HG03064 (cell line): ENCODE data around the gene NUDT5.
"Not testable (repeated sequence)": the region's sequence is repeated elsewhere in the genome, so short reads cannot be mapped to it uniquely, and the experiment has no call there.

ENCODE experiments used
- ATAC-seq: cut with Tn5 transposase; IDR thresholded peaks from one replicate; pipeline ENCODE4 v1.9.1; 2021; ENCODE audit warnings: low read depth; ENCODE audit not compliant: unreplicated experiment

The NUDT5 gene

DNA sequence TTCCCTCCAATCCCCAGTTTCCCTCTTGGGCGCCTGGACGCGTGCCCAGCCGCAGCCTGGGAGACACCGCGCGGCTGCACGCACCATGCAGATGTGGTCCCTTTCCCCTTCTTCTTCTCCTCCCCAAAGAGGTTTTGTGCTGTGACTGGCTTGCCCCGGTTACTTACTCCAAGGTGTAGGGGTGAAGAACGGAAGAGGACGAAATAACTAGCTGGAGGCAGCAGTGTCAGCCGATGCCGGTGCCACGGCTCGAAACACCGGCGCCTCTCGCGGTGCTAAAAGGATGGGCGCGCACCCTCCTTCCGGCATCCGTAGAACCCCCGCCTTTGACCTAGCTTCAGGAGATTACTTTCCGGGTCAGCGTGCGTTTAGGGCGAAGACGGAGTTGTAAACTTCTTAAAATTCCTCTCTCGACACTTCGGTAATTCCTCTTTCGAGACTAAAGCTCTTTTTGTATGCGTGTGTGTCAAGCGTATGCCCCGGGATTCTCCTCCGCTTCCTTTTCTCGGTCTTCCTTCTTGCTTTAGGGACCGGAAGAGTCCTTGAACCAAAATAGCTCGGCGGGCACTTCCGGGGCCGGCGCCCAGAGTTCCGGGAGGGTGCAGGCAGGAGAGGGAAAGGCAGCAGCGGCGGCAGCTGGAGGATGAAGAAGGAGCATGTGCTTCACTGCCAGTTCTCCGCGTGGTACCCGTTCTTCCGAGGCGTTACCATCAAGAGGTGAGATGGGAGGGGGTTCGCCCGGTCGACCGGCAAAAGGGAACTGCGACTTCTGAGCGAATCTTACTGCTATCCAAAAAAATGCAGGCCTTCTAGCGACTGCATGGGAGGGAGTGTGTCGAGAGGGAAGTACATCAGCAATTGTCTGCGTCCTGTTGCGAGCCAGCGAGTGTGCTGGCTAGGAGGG, at the start of gene NUDT5, which contains the start of gene CDC123:
Gene NUDT5 (minus strand): TSS at position 289 of the 904 bp plus-strand sequence. CDS start 9,600 bp downstream, outside the sequence.
Gene CDC123 (plus strand): TSS at position 586 of the 904 bp plus-strand sequence. CDS start 58 bp downstream, at position 644.
- ATAC-seq: peak; percentile 79

- peak; percentile 53 for ATAC-seq
These were observed 48.4 kb upstream of the NUDT5 start for GRCh38 chr10:12243864-12244620.

DNA sequence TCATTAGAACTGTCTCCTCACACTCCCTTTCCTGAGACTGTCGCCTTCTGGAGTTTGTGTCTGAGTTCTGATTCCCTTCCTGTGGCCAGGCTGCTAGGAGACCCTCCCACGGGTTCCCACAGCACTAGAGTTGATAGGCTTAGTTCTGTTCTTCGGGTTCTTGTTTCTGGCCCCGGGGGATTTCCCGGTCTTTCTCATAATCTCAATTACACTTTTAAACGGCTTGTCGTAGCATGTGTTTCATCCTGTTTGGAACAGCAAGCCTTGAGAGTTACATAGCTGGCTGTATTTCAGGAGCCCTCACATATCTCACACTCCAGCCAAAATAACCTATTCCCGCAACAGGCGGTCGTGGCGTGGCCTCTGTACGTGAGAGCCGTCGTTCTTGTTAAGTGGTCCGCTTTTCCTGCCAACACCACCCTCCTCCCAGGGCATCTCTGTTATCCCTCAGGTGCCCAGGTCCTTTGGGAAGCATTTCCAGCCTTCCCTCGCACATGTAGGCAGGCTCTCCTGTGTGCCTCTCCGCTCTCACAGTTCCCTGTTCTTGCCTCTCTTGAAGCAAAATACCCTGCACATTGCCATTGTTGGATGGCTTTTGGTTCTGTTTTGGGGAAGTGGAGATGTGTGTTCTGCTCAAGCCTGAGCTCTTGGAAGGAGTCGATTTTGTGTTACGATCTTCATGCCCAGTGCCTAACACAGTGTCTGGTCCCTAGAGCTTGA, 46.3 kb upstream of the NUDT5 start:
- no peak for ATAC-seq

DNA sequence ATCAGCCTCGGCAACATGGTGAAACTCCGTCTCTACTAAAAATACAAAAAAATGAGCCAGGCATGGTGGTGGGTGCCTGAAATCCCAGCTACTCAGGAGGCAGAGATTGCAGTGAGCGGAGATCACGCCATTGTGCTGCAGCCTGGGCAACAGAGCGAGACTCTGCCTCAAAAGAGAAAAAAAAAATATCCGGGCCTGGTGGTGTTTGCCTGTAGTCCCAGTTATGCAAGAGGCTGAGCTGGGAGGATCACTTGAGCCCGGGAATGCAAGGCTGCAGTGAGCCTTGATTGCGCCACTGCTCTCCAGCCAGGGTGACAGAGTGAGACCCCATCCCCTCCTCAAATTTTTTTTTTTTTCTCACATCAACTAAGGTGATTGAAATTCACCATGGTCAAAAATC, 43.1 kb upstream of the NUDT5 start:
- ATAC-seq: no peak

DNA sequence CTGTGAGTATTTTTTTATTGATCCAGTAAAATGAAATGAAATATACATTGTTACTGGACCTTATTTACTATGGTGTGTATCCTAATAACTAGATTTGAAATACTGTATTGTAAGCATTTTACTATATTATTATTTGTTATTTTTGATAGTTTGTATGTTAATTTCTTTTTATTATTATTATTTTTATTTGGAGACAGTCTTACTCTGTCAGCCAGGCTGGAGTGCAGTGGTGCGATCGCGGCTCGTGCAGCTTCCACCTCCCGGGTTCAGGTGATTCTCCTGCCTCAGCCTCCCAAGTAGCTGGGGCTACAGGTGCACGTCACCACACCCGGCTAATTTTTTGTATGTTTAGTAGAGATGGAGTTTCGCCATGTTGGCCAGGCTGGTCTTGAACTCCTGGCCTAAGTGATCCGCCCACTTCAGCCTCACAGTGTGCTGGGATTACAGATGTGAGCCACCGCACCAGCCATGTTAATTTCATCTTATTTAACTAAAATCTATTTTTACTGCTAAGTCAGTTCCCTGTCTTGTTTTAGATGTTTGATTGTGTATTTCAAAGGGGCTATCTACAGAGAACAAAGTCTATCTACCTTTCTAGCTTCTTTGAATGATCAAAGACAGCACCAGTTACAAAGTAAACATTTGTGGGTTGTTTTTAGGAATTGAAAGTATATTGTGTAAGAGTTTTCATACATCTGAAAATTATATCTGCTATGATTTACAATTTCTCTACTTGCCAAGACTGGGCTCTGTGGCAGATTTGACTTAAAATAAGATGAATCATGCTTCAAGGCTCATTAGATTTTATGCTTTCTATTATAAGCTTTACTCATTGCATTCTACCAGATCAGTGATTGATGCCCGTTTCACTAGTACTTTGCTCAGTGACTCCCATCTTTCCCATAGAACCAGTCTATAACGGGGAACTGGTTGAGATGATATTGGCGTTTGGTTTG, 41.9 kb upstream of the NUDT5 start:
- no peak for ATAC-seq

DNA sequence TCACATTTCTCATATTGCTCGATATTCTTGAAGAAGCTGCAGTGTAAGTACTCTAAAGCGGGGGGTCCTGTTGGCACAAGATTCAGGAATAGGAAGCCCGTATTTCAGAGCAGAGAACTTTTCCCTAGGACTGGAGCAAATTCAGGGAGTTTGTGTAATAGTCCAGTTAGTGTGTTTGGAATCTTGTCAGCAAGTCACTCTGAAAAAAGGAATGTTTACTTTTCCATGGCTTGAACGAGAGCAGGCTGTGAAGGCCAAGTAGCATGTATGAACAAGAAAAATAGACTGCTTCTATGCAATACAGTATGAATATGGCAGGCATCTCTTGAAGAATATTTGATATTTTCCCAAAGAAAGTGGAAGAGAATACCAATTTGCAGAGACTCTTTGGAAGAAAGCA, 40.1 kb upstream of the NUDT5 start:
- ATAC-seq: no peak

DNA sequence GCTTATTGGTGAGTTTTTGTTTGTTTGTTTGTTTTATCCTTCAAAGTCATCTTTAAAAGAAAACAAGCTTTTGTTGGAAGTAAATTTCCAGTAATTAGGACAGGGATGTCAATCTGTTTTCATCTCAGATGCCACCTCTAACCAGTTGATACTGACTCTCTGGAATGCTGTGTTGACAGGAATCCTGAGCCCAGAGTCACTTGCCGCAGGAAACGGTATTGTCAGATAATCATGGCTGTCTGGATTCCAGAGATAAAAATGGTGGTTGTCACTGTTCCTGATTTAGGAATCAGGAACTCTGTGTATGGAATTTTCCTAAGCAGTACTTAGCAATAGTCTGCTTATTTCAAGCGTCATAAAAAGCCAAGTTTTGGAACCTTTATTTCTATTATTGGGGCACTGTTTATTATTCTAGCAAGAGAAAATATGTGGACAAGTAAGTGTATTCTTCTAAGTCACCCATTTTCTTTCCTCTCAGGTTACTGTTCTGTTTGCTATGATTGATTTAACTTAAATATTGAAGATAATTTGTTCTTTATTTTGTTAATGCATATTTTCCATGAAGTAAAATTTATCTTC, 39.5 kb upstream of the NUDT5 start:
- ATAC-seq: no peak

- ATAC-seq: not testable (repeated sequence)
These were observed 39.0 kb upstream of the NUDT5 start for GRCh38 chr10:12234687-12235086.

- no peak for ATAC-seq
These were observed 33.2 kb upstream of the NUDT5 start for GRCh38 chr10:12228851-12229250.

GRCh38 chr10:12226438-12226837, 30.7 kb upstream of the NUDT5 start:
- ATAC-seq: not testable (repeated sequence)

DNA sequence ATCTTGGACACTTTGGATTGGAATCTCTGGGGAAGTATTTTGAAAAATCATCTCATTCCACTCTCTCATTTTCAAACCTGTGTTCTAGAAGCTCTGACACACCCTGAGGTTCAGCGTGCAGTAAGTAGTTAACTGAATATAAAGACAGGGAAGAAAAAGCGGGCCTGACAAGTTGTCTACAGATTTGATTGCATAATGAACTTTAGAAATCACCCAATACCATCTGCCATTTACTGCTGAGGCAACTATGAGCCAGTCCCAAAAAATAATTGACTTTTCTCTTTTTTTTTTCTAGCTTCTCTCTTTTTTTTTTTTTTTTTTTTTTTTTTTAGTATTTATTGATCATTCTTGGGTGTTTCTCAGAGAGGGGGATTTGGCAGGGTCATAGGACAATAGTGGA, 29.8 kb upstream of the NUDT5 start:
- ATAC-seq: no peak

DNA sequence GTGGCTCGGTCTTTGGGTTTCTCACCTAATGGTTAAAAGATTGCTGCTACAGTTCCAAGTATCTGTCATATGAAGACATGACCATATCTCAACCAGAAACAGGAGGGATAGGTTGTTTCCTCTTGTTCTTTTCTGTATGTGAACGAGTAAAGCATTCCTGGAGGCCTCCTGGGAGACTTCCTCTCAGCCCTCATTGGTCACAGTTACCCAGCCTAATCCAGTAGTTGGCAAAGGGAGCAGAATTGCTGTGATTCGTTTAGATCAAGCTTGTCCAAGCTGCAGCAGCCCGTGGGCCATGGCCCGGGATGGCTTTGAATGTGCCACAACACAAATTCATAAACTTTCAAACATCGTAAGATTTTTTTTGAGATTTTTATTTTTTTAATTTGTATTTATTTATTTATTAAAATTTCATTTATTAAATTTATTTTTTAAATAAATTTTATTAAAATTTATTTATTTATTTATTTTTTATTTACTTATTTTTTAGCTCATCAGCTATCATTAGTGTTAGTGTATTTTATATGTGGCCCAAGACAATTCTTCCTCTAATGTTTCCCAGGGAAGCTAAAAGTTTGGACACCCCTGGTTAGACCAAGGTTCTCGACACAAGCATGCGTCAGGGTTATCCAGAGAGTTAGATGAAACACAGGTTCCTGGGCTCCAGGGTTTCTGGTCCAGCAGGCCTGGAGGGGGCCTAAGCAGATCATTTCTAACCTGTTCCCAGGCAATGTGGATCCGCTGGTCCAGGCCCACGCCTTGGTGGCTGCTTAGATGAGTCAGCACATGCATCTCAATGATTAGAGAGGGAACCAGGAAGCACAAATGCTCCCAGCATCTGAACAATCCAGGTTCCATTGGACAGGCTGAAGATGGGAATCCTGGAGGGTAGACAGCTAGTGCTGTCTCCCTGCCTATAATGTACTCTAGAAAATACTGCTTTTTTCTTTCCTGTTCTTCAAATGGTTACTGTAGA, 25.9 kb upstream of the NUDT5 start:
- ATAC-seq: no peak

GRCh38 chr10:12218991-12219390, 23.3 kb upstream of the NUDT5 start:
- no peak for ATAC-seq

DNA sequence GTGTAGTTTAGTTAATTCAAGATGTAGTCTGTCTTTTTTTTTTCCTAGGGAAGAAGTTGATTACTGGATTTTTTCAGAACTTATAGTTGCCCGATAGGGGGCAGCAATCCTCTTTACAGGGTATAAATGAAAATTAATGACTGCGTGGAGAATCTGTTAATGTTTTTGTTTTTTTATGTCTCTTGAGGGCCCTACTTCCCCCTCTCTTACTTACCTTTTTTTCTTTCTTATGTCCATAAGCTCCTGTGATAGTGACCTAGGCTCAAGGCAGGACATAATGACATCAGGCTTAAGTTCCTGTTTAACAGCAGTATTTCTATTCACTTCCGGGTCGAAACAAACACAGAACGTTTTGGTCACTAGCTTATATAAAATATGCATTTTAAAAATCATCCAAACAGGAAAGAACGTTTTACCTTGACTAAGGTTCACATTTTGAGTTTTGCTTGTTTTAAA, 19.1 kb upstream of the NUDT5 start:
- ATAC-seq: no peak

- ATAC-seq: no peak
These were observed 18.4 kb upstream of the NUDT5 start for GRCh38 chr10:12214093-12214492.

DNA sequence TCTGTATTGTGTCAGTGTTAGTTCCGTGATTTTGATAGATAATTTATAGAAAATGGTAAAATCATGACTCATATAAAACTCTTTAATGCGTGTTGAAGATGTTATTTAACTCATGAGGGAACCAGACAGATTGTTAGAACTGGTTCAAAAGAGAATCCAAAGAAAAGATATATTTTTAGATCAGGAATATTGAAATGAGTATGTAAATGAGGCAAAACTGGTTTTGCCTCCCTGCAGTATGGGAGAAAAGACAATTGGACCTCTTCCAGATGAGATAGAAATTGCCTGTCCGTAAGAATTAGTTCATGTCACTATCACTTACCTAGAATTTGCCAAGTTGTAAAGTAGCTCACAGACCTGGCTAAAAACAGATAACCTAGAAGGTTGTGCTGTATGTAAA, 17.9 kb upstream of the NUDT5 start:
- no peak for ATAC-seq

DNA sequence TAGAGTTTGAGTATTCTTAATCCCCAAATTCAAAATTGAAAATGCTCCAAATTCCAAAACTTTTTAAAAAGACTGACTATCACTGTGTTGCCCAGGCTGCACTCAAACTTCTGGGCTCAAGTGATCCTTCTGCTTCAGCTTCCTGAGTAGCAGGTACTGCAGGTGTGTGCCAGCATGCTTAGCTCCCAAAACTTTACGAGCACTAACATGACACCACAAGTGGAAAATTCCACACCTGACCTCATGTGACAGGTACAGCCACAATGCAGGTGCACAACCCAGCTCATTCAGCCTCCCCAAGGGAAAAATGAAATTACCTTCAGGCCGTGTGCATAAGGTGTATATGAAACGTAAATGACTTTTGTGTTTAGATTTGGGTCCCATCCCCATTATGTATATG, 16.8 kb upstream of the NUDT5 start:
- ATAC-seq: no peak

DNA sequence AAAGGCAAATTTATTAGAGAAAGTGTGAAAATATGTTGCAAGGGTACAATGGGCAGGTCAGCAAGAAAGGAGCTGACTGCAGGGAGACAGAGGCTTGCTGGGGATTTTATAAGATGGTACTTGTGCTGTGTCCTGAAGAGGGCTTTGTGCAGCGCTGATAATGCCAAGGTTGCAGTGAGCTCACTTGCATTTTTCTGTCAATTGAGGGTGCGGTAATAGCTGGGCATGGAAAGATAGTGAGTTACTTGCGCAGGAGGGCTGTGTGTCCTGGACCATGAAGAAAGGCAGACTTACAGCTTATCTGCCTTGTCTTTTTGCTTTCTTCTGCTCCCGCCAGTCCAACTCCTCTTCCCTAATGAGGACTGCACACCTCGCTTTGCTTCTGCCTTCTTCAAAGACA, 12.8 kb upstream of the NUDT5 start:
- no peak for ATAC-seq
